Cerebellar cortex (tissue), 1 donor: Measurements from ENCODE around the gene GPR143.
"Not testable (repeated sequence)": the region's sequence is repeated elsewhere in the genome, so short reads cannot be mapped to it uniquely, and the experiment has no call there.

Experiments
- DNase-seq: peaks from one replicate; pipeline ENCODE4 v3.0.0-alpha.2; 2015; ENCODE audit warnings: low spot score

The GPR143 gene

GRCh38 chrX:9768321-9768839 is 2.7 kb upstream of the GPR143 start:
- DNase-seq, result not testable (repeated sequence)

DNA sequence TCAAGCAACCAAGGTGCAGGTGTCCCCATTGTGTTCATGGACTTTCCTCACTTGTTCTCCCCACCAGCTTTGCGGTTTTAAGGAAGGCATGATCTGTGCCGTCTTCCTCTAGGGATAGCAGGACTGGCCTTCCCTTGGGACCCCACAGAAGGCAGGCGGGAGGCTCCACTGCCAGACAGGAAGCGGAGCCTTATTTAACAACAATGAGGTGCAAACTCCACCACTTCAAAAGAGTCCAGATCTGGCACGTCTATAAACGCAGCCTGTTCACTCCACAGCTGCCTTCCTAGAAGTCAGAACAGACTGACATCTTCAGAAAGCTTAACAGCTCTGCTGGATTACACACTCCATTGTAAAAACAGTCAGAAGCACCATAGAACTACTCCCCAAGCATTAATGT is 1.7 kb upstream of the GPR143 start:
- no peak for DNase-seq

GRCh38 chrX:9765072-9765736 is 443 bp downstream of the GPR143 start:
- no peak for DNase-seq

DNA sequence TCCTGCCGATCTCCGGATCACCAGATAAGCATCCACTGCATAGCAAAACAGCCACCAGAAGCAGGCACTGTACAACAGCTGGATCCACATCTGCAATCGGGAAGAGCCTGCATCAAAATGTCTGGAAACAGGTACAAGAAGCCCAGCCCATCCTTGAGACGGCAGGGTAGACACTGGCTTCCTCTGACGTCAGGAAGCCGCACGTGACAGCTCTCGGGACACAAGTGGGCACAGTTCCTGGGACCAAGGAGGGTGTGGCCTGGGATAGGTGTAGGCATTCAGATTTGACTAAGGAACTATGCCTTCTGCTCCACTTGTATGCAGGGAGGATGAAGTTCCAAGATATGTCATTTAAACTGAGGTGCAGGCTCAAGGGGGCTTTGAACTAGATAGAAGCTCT is 6.3 kb downstream of the GPR143 start:
- no peak for DNase-seq

- DNase-seq, result no peak
These were observed 7.5 kb downstream of the GPR143 start for GRCh38 chrX:9758021-9758638.

DNA sequence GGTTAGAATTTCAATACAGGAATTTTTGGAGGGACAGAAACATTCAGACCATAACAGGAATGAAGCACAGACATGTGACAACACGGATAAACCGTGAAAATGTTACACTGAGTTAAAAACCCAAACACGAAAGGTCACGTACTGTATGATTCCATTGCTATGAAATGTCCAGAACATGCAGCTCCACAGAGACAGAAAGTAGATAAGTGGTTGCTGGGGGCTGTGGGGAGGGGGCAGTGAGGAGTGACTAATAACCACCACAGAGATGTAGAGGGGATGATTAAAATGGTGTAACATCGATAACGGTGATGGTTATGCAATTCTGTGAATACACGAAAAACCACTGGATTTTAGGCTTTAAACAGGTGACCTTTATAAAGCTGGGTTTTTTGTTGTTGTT is 8.3 kb downstream of the GPR143 start:
- no peak for DNase-seq

DNA sequence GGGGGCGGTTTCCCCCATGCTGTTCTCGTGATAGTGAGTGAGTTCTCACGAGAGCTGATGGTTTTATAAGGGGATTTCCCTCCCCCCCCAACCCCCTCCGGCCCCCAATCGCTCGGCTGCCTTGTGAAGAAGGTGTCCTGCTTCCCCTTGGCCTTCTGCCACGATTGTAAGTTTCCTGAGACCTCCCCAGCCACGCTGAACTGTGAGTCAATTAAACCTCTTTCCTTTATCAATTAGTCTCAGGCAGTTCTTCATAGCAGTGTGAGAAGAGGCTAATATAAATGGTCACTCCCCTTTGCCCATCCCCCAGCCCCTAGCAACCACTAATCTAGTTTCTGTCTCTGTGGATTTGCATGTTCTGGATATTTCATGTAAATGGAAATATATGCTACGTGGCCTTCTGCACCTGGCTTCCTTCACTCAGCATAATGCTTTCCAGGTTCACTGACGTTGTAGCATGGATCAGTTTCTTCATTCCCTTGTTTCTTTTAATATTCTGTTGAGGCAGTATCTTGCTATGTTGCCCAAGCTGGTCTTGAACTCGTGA is 16.4 kb downstream of the GPR143 start:
- no peak for DNase-seq

- DNase-seq, result no peak
These were observed 18.0 kb downstream of the GPR143 start for GRCh38 chrX:9747644-9748043.

DNA sequence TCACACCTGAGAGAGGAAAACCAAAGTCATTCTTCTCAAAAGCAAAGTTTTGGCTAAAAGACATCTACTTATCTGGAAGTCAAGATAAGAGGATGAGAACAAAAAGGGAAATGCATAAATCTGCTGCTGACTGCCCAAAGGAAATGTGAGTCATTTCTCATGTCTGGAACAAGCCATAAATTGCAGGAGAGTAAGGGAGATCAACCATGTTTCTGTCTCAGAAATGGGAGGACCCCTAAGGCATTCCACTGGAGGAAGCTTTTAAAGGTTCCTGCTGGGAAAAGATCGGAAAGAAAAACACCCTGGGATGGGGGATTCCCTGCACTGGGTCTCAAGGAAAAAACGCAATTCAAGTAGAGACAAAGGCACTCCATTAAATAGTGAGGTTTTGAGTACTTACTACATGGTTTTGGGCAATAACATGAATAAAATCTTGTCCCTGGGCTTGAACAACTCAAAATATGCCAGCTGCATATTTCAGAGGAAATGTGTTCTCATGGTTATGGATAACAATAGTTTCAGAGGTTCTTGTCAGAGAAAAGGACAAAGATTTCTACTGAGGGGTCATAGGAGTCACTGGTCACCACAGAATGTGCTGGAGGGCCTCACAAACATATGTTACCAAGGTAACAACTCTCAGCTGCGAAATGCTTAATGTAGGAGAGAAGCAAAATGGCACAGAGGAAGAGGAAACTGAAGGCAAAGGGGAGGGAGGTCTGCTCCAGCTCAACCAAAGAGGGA is 19.3 kb downstream of the GPR143 start:
- no peak for DNase-seq

DNA sequence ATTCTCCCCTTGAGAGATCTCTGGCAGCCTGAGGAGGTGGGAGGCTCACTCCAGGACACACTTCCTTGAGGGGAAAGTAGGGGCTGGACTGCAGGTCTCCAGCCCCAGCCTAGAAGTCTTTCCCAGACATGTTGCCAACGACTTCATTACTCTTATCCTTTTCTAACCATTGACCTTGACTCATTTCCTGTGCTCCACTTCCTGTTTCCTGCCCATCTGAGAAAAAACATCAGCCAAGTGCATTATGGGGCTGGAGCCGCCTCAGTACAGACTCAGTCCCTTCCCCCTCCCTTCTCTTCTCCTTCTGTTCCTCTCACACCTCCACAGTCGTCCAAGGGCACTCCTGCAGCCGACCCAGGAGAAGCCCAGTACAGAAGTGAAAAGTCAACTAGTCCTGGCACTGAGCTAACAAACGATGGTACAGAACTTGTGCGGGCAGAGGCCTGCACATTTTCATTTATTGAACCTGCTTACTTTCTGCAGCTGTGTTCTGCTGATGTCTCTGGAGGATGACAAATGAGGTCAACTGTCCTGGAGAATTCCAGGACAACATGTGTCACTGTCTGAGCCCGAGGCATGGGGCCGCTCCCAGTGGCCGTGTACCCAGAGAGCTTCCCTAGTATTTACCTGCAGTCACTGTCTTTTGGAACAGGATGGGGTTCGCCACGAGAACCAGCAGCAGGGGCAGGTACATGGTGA is 20.1 kb downstream of the GPR143 start:
- no peak for DNase-seq

DNA sequence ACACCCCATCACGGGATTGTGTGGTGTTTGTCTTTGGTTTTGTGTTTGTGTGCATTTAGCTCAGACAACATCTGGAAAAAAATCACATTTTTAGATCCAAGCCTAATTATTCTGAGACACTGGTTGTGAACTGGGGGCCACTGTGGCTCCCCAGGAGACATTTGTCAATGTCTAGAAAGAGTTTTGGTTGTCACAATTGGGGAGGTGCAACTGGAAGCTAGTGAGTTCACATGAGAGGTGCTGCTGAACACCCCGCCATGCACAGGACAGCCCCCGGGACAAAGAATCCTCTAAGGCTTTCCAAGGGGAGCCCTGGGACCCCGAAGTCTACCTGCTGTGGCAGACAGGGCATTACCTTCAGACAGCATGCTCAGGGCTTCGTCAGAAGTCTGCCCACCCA is 26.5 kb downstream of the GPR143 start:
- DNase-seq, result no peak

DNA sequence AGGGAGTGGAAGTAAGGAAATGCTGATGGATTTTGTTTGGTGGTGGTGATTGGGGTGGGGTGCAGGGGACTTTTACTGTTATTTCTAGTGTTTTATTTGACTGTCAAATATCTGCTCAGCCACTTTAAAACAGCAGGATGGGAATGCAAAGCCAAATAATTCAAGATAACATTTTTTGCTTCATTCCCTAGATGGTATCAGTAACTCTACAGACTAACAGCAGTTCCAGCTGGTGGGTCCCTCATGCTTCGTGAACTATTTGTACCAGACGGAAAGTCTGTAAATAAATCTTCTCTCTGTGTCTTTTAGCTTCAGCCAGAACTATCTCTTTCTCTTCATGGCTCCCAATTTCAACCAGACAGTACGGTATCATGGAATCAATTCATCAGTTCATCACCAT is 27.5 kb downstream of the GPR143 start:
- no peak for DNase-seq

DNA sequence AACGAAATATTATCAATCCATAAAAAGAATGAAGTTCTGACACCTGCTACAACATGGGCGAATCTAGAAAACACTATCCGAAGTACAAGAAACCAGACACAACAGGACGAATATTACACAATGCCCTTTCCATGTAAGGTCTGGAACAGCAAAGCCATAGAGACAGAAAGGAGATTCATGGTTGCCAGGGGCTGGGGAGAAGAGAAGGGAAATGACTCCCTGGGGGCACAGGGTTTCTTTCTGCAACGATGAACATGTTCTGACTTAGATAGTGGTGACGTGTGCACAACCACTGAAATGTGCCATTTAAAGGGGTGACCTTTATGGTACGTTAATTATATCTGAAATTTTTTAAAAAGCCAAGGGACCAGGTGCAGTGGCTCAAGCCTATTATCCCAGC is 28.3 kb downstream of the GPR143 start:
- DNase-seq, result no peak

DNA sequence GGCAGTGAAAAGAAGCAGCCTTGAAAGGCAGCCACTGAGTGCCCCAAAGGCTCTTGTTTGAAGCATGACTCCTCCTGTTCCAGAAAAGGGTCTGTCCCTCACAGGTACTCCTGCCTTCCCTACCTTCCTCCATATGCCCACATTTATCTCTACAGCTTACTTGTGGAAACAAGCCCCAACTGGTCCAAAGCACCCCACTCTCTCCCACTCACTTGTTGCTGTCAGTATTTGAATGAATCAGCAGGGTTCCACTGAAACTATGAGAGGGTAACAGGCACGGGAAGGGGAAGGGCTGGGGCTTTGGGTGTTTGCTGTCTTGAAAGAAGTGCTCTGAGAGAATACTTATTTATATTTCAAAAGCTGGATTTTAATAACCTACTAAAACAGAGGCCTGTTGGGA is 34.9 kb downstream of the GPR143 start:
- DNase-seq, result no peak

GRCh38 chrX:9730078-9730477 is 35.6 kb downstream of the GPR143 start:
- DNase-seq, result no peak

- DNase-seq, result no peak
These were observed 36.3 kb downstream of the GPR143 start for GRCh38 chrX:9729171-9729885.

- no peak for DNase-seq
These were observed 37.4 kb downstream of the GPR143 start for GRCh38 chrX:9728261-9728660.

DNA sequence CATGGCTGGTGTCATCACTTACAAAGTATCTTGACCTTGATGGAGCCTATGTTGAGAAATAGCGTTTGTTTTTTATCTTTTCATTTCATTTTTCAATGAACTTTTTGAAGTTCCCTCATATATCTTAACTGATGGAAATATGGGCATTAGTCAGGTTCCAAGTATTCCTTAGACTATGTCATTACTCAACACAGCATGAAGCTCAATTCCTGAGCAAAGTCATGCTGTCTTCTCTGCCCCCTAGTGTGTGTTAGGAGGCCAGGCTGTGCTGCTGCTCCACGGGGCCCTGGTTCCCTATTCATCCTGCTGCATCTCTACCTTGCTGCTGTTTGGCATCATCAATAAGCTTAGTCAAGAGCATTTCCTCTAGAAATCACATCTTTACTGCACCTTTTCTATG is 40.9 kb downstream of the GPR143 start:
- DNase-seq, result no peak

DNA sequence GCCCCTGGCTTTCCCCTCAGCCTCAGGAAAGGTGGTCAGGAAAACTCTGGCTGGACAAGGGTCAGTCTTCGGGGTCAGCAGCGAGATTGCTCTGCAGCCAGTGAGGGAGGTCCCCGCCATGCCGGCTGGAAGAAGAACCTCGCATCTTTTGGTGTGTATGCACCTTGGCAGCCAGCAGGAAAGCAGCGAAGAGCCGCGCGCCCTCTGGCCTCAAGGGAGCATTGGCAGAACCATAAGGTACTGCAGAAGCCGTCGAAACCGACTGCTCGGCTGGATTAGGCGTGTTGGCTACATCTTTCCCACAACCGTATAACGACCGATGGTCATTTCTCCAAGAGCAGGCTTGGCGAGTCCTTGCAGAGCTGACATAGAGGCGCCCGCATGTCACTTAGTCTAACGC is 48.3 kb downstream of the GPR143 start:
- DNase-seq, result no peak

GRCh38 chrX:9710332-9710731 is 55.3 kb downstream of the GPR143 start:
- no peak for DNase-seq

DNA sequence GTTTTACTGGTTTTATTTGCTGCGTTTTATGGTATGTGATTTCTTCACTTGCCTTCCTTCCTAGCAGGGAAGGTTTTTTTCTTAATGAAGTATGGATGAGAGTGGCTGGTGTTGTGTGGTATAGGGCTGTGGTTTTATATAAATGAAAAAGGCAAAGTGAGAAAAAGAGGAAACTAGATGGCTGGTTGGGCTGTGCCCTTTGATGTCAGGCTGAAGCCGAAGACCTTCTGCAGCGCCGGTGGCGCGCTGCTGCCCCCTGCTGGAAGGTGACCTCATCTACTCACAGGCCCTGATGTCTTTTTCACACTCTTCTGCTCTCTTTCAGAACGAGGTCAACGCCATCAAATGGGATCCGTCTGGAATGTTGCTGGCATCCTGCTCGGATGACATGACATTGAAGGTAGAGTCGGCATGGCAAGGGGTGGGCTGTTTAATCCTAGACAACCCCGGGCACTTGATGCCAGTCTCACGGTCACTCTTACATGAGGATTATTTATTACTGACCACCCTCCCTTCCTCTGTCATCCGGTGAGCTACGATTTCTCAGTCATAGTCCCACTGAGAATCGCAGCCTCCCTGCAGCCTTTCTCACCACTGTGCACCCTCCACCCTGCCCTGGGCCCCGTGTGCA is 56.6 kb downstream of the GPR143 start:
- peak; percentile 71 for DNase-seq
